Psoas muscle (tissue), 8 donors: ENCODE results near the gene ARPC5L. TPM values are rescaled to one million over a fixed set of nuclear protein-coding genes. Genes with fewer than 3 reads are reported as not detected.

Experiments
- ATAC-seq, 4 donors: fragments of 200-7000 bp; cut with Tn5 transposase; one replicate each; pipeline ENCODE4 v1.9.1; 2020; ENCODE audit warnings: moderate library complexity in 3 of 4, mild to moderate bottlenecking in 2 of 4
- DNase-seq, 2 donors: peaks; one replicate each; pipeline ENCODE4 v3.0.0-alpha.2; 2020
- H3K27ac ChIP-seq: fragments of 200-600 bp; one replicate; pipeline ENCODE4 v1.8.0; 2022
- H3K27me3 ChIP-seq, 3 donors: fragments of 200-600 bp in 1 of 3; one replicate each; pipeline versions ENCODE4 v1.6.1 to v1.8.0; 2013 to 2022; ENCODE audit warnings: low read length in 2 of 3, mild to moderate bottlenecking in 2 of 3, moderate library complexity in 1 of 3; ENCODE audit not compliant: insufficient read depth in 3 of 3
- H3K36me3 ChIP-seq, 2 donors: fragments of 200-600 bp in 1 of 2; one replicate each; pipeline versions ENCODE4 v1.6.1 to v1.8.0; 2013 to 2022; ENCODE audit warnings: low read depth in 1 of 2, mild to moderate bottlenecking in 1 of 2, moderate library complexity in 1 of 2; ENCODE audit not compliant: insufficient read depth in 1 of 2
- H3K4me1 ChIP-seq: fragments of 200-600 bp; one replicate; pipeline ENCODE4 v1.8.0; 2022
- H3K4me3 ChIP-seq: fragments of 200-600 bp; one replicate; pipeline ENCODE4 v1.8.0; 2022; ENCODE audit warnings: mild to moderate bottlenecking
- H3K9me3 ChIP-seq: fragments of 200-600 bp; one replicate; pipeline ENCODE4 v1.8.0; 2022
- WGBS, 3 donors: extraction: QIAGEN DNeasy Blood & Tissue Kit; methylation state at CpG; one replicate each; pipeline versions ENCODE4 v1.1.6 to v1.1.7; 2013; 5-methylcytosine and 5-hydroxymethylcytosine counted together
- intact Hi-C, 2 donors: fragments of 100-400 bp; cut with DNase I; formaldehyde crosslinking; loops; one replicate each; pipeline versions ENCODE4 v1.11.0 to v1.14.2; 2022
- polyA plus RNA-seq, 3 donors: library from polyadenylated mRNA; stranded (reverse); fragments of 200-250 nt; gene quantifications; one replicate each; pipeline ENCODE4 v1.2.3, GENCODE V29; 2013
- total RNA-seq, 4 donors: library from RNA; stranded (reverse); fragmentation: NEBNext Ultra II Directional in 2 of 4; extraction: Animal tissue kit (Norgen Biotek cat#: 25700) in 2 of 4; gene quantifications; one replicate each; pipeline versions ENCODE4 v1.2.1 to v1.2.4, GENCODE V29; 2021 to 2023
- TF ChIP-seq, protein P1 (sequence below): fragments of 200-600 bp; IDR thresholded peaks from one replicate; pipeline ENCODE4 v1.8.0; 2022; ENCODE audit warnings: antibody characterized with exemption
- donor health status: healthy with polysubstance abuse.
- donor health status: DM: no; HTN: no; CAD: no; lungs with moderate emphysema.
- donor health status: Bipolar disorder and iron deficiency.
- donor health status: healthy.
- donor health status: DM: yes; HTN: yes; CAD: no.
- donor health status: DM: no; HTN: no; CAD: no.
- donor health status: DM: no; HTN: no; CAD: no.
- donor health status: DM: yes; HTN: yes; CAD: no.

ARPC5L gene
- total and polyA plus RNA-seq, 7 donors, result 32.3 to 165 (median 48.4) TPM

DNA sequence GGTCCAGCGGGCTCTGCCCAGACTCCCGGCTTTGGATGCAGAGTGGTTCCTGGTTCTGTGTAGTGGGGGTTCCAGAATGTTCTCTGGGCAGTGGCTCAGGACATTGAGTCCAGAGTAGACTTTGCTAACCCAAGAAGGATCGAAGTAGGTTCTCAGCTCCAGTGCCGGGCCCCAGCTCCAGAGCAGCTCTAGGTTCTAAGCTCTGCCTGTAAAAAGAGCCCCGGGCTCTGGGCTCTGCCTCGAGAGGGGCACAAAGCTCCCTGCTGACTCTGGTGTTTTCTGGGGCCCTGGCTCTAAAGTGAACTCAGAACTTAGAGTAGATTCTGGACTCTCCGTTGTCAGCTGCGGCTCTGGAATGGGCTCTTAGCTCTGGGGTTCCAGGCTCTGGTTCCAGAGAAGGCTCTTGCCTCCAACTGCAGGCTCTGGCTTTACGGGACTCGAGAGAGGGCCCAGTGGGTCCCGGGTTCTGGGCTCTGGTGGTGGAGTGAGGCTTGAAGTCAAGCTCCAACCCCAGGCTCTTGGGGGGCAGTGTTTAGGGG lies 8.3 kb upstream of the ARPC5L start:
- Histone ChIP-seq H3K4me1 (peaks cover 15% of the 10 kb centered on the region), H3K27me3 (no peaks in the 10 kb centered on the region), H3K27ac (peak overlapping the region; percentile 9), H3K4me3 (peak overlapping the region; percentile 64), H3K36me3 (peaks cover 0 to 24% of the 10 kb centered on the region in 2 donors), H3K9me3 (no peaks in the 10 kb centered on the region)
- no peak for DNase-seq
- WGBS, 3 donors, result 60 to 69% (median 66%) methylated on average over 11 of the region's 11 CpGs
- no peak for ATAC-seq
- TF ChIP-seq, protein P1, sequence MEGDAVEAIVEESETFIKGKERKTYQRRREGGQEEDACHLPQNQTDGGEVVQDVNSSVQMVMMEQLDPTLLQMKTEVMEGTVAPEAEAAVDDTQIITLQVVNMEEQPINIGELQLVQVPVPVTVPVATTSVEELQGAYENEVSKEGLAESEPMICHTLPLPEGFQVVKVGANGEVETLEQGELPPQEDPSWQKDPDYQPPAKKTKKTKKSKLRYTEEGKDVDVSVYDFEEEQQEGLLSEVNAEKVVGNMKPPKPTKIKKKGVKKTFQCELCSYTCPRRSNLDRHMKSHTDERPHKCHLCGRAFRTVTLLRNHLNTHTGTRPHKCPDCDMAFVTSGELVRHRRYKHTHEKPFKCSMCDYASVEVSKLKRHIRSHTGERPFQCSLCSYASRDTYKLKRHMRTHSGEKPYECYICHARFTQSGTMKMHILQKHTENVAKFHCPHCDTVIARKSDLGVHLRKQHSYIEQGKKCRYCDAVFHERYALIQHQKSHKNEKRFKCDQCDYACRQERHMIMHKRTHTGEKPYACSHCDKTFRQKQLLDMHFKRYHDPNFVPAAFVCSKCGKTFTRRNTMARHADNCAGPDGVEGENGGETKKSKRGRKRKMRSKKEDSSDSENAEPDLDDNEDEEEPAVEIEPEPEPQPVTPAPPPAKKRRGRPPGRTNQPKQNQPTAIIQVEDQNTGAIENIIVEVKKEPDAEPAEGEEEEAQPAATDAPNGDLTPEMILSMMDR, result no peak
- intact Hi-C loops, result loop anchor here in 1 of 2 donors (1.0 kb wide), 1 partner anchor 79 kb away; no protein-coding TSS in a partner anchor

DNA sequence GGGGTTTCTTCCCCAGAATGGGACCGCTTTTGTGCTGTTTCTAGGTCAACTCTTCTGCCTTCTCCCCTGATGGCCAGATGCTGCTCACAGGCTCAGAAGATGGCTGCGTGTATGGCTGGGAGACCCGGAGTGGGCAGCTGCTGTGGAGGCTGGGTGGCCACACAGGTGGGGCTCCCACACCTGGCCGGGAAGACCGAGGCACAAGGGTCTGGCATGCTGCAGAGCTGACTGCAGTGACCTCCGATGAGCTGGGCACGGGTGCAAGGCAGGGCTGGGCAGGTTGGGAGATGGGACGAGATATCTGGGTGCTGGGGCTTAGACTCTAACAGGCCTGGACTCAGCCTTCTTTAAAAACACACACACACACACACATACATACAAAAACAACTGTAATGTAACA lies 7.8 kb upstream of the ARPC5L start:
- TF ChIP-seq, protein P1, result no peak
- Histone ChIP-seq H3K27me3 (no peaks in the 10 kb centered on the region), H3K27ac (no peak overlapping the region), H3K9me3 (no peaks in the 10 kb centered on the region), H3K4me1 (peaks cover 20% of the 10 kb centered on the region), H3K36me3 (peaks cover 0 to 29% of the 10 kb centered on the region in 2 donors), H3K4me3 (no peak overlapping the region)
- 79 to 82% (median 81%) methylated on average over 8 of the region's 8 CpGs for WGBS, 3 donors
- intact Hi-C loops, result no loop called here
- DNase-seq (no peak), ATAC-seq (no peak)

DNA sequence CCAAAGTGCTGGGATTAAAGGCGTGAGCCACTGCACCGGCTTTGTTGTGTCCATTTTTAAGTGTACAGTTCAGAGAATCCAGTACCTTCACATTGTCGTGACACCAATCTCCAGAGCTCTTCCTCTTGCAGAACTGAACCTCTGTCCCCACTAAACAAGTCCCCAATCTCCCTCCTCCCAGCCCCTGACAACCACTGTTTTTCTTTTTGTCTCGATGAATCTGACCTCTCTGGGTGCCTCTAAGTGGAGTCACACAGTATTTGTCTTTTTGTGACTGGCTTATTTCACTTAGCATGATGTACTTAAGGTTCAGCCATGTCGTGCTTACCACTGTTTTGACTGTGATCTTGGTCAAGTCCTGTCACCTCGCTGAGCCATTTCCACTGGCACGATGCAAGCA lies 7.1 kb upstream of the ARPC5L start:
- H3K9me3 ChIP-seq, result no peaks in the 10 kb centered on the region
- H3K4me3 ChIP-seq, result no peak overlapping the region
- no peak for ATAC-seq
- peaks cover 27% of the 10 kb centered on the region for H3K4me1 ChIP-seq
- intact Hi-C loops, result no loop called here
- no peaks in the 10 kb centered on the region for H3K27me3 ChIP-seq
- DNase-seq, result no peak
- 70 to 76% (median 74%) methylated on average over 7 of the region's 7 CpGs for WGBS, 3 donors
- TF ChIP-seq, protein P1, result no peak
- H3K27ac ChIP-seq, result no peak overlapping the region
- peaks cover 0 to 36% of the 10 kb centered on the region in 2 donors for H3K36me3 ChIP-seq

DNA sequence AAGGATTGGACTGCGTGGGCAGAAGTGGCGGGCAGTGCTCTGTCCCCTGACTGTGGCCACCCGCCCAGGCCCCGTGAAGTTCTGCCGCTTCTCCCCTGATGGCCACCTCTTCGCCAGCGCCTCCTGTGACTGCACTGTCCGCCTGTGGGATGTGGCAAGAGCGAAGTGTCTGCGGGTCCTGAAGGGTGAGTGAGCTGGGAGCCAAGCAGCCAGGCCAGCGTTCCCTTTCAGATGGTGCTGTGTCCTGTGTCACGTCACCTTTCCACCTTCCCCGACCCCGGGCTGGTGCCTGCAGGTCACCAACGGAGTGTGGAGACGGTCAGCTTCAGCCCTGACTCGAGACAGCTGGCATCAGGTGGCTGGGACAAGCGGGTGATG lies 6.4 kb upstream of the ARPC5L start:
- WGBS, 3 donors, result 83 to 84% (median 83%) methylated on average over 18 of the region's 18 CpGs
- TF ChIP-seq, protein P1, result no peak
- Histone ChIP-seq H3K9me3 (no peaks in the 10 kb centered on the region), H3K27me3 (no peaks in the 10 kb centered on the region), H3K36me3 (peaks cover 4 to 43% of the 10 kb centered on the region in 2 donors), H3K27ac (no peak overlapping the region), H3K4me1 (peaks cover 33% of the 10 kb centered on the region), H3K4me3 (no peak overlapping the region)
- intact Hi-C loops, result no loop called here
- DNase-seq, result no peak
- no peak for ATAC-seq
